DND-41 (cell line): ENCODE results near the gene NR6A1.

ENCODE experiments used
- ATAC-seq: fragments of 200-7000 bp; cut with Tn5 transposase; 3 replicates; pipeline ENCODE4 v1.9.1; 2021; ENCODE audit warnings: low read depth; ENCODE audit not compliant: insufficient read depth
- DNase-seq: peaks from one replicate; pipeline ENCODE4 v3.0.0-alpha.2; 2020
- H2AFZ ChIP-seq: 2 replicates; pipeline ENCODE4 v1.6.0; 2012; ENCODE audit warnings: low read depth, low read length
- H3K27ac ChIP-seq: 2 replicates; pipeline ENCODE4 v1.5.1; 2012; ENCODE audit warnings: low read length, inconsistent platforms
- H3K27me3 ChIP-seq: fragments of 200-600 bp; sonication (generic); 2 replicates; pipeline ENCODE4 v1.6.0; 2012; ENCODE audit warnings: low read length, mild to moderate bottlenecking, inconsistent platforms; ENCODE audit not compliant: insufficient read depth, poor library complexity
- H3K36me3 ChIP-seq: 2 replicates; pipeline ENCODE4 v1.5.1; 2012; ENCODE audit warnings: low read length, inconsistent platforms; ENCODE audit not compliant: insufficient read depth
- H3K4me1 ChIP-seq: 2 replicates; pipeline ENCODE4 v1.5.1; 2012; ENCODE audit warnings: mild to moderate bottlenecking, low read length; ENCODE audit not compliant: insufficient read depth
- H3K4me2 ChIP-seq: 2 replicates; pipeline ENCODE4 v1.6.0; 2012; ENCODE audit warnings: mild to moderate bottlenecking, moderate library complexity, low read length, inconsistent platforms; ENCODE audit not compliant: insufficient read depth
- H3K4me3 ChIP-seq, 2 experiments: fragments of 200-600 bp in 1 of 2; shearing (Covaris generic) in 1 of 2; 2 replicates each; pipeline ENCODE4 v1.5.1; 2012 to 2016; ENCODE audit warnings: inconsistent platforms in 2 of 2, low read length in 2 of 2, mild to moderate bottlenecking in 2 of 2, low read depth in 1 of 2, moderate library complexity in 1 of 2
- H3K79me2 ChIP-seq: 2 replicates; pipeline ENCODE4 v1.6.0; 2012; ENCODE audit warnings: low read length, inconsistent platforms; ENCODE audit not compliant: insufficient read depth
- H3K9ac ChIP-seq: 2 replicates; pipeline ENCODE4 v1.6.0; 2012; ENCODE audit warnings: low read depth, mild to moderate bottlenecking, inconsistent platforms, low read length, moderate library complexity
- H3K9me3 ChIP-seq: 2 replicates; pipeline ENCODE4 v1.5.1; 2012; ENCODE audit warnings: low read length, moderate library complexity, mild to moderate bottlenecking, inconsistent platforms; ENCODE audit not compliant: insufficient read depth, severe bottlenecking
- H4K20me1 ChIP-seq: 2 replicates; pipeline ENCODE4 v1.6.0; 2012; ENCODE audit warnings: low read length; ENCODE audit not compliant: insufficient read depth
- CTCF ChIP-seq: IDR thresholded peaks from 2 replicates; pipeline ENCODE4 v1.5.1; 2012; ENCODE audit warnings: borderline replicate concordance, low read length, moderate library complexity, mild to moderate bottlenecking; ENCODE audit not compliant: poor library complexity, severe bottlenecking; ENCODE audit errors: extremely low read depth
- EZH2 ChIP-seq: IDR thresholded peaks from 3 replicates; pipeline ENCODE4 v1.6.1; 2012; ENCODE audit warnings: borderline replicate concordance, low read depth, mild to moderate bottlenecking, moderate library complexity, low read length, inconsistent platforms; ENCODE audit not compliant: severe bottlenecking

Gene NR6A1

GRCh38 chr9:124490004-124490403 lies 281.1 kb downstream of the NR6A1 start:
- Histone ChIP-seq H3K4me1 (no peaks in the 10 kb centered on the region), H3K27ac (no peak overlapping the region), H3K79me2 (no peaks in the 10 kb centered on the region), H3K4me3 (no peak overlapping the region), H3K4me2 (no peak overlapping the region), H2AFZ (no peak overlapping the region), H4K20me1 (no peaks in the 10 kb centered on the region), H3K36me3 (no peaks in the 10 kb centered on the region), H3K27me3 (no peaks in the 10 kb centered on the region), H3K9me3 (no peaks in the 10 kb centered on the region), H3K9ac (no peak overlapping the region)
- ATAC-seq (no peak), DNase-seq (no peak)
- TF ChIP-seq EZH2 (no peak), CTCF (no peak)

- no peak overlapping the region for H3K4me3 ChIP-seq
- H3K27me3 ChIP-seq, result no peaks in the 10 kb centered on the region
- no peaks in the 10 kb centered on the region for H3K4me1 ChIP-seq
- no peaks in the 10 kb centered on the region for H4K20me1 ChIP-seq
- no peaks in the 10 kb centered on the region for H3K79me2 ChIP-seq
- H3K4me2 ChIP-seq, result no peak overlapping the region
- TF ChIP-seq EZH2 (no peak), CTCF (no peak)
- ATAC-seq (no peak), DNase-seq (no peak)
- H3K36me3 ChIP-seq, result no peaks in the 10 kb centered on the region
- no peak overlapping the region for H2AFZ ChIP-seq
- no peak overlapping the region for H3K9ac ChIP-seq
- no peaks in the 10 kb centered on the region for H3K9me3 ChIP-seq
- no peak overlapping the region for H3K27ac ChIP-seq
Observed at GRCh38 chr9:124489222-124489621, 281.9 kb downstream of the NR6A1 start.

GRCh38 chr9:124488641-124489210 lies 282.4 kb downstream of the NR6A1 start:
- Histone ChIP-seq H3K4me2 (no peak overlapping the region), H3K79me2 (no peaks in the 10 kb centered on the region), H3K9ac (no peak overlapping the region), H3K27me3 (no peaks in the 10 kb centered on the region), H3K27ac (no peak overlapping the region), H3K36me3 (no peaks in the 10 kb centered on the region), H2AFZ (no peak overlapping the region), H4K20me1 (no peaks in the 10 kb centered on the region), H3K4me1 (no peaks in the 10 kb centered on the region), H3K4me3 (no peak overlapping the region), H3K9me3 (no peaks in the 10 kb centered on the region)
- DNase-seq (no peak), ATAC-seq (no peak)
- TF ChIP-seq EZH2 (no peak), CTCF (no peak)
